GM21717 (cell line): ENCODE data around the gene TNFRSF1B.
A peak's percentile ranks its signal among the peaks of the same experiment; 100 is the strongest.
"Not testable (repeated sequence)": the region's sequence is repeated elsewhere in the genome, so short reads cannot be mapped to it uniquely, and the experiment has no call there.

ENCODE experiments used
- ATAC-seq: cut with Tn5 transposase; IDR thresholded peaks from one replicate; pipeline ENCODE4 v1.9.1; 2021; ENCODE audit warnings: mild to moderate bottlenecking, moderate library complexity; ENCODE audit not compliant: unreplicated experiment

TNFRSF1B gene

DNA sequence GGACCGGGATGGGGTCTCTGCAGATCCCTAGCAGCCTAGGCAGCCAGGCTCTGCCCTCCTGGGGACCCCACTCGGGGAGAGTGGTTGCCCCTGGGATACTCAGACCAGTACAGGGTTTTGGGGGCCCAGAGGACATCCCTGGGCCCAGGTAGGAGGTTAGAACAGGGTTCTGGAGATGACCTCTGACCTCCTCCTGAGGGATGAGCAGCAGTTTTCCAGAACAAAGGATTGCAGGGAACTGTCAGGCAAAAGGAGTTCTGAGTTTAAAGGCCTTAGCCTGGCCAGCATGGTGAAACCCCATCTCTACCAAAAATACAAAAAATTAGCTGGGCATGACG is 42.7 kb downstream of the TNFRSF1B start:
- no peak for ATAC-seq

DNA sequence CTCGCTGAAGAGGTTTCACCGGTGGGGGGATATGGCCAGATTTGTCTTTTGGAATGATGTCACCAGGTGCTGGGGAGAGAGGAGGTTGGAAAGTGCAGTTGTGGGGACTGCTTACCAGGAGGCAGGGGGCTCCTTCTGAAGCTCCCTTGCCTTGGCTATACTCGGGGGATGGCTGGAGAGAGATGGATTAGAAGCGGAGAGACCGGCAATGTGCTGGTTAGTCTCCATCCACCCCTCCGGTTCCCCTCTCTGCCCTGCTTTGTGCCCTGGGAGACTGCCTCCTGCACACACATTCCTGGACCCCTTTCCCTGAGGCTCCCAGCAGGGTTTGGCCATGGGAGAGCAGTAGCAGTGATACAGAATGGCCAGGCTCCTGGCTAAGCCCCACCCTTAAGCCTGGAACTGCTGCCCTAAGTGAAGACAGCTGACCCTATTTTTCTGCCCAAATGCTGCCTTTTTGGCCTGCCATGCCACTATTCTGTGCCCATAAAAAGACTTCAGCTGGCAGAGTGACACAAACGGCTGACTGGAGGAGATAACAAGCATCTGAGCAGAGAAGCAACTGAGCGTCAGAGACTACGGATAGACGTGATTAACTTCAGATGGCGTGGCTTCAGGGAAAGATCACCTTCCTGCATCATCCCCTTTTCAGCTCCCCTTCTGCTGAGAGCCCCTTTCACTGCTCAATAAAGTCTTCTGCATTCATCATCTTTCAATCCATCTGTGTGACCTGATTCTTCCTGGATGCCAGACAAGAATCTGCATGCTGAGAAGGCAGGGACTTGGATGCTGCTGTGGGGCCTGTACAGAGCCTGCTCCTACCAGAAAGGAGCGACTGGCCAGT is 48.5 kb downstream of the TNFRSF1B start:
- no peak for ATAC-seq

DNA sequence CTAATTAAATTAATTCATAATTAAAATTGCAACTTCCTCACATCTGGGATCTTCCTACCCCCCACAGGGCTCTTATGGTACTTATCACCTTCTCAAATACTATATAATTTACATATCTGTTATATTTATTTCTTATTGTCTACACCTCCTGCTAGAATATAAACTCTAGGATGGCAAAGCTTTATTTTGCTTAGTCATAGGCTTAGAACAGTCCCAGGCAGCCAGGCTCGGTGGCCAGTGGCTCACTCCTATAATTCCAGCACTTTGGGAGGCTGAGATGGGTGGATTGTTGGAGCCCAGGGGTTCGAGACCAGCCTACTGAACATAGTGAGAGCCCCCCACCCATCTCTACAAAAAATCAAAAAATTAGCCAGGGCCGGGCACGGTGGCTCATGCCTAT is 53.0 kb downstream of the TNFRSF1B start:
- ATAC-seq: no peak

DNA sequence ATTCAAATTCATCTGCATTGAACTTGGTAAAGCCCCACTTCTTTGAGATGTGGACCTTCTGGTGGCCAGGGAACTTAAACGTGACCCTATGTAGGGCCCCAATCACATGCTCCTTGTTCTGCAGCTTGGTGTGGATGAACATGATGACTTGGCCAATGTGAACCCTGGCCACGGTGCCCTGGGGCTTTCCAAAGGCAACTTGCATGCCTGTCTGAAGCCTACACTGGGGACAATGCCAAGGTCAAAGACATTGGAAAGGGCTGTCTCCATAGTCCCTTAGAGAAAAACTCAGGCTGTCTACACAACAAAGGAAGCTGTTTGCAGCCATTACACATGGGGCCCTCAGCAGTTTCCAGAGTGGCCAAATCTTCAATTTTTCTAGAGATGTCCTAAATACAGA is 54.1 kb downstream of the TNFRSF1B start:
- no peak for ATAC-seq

DNA sequence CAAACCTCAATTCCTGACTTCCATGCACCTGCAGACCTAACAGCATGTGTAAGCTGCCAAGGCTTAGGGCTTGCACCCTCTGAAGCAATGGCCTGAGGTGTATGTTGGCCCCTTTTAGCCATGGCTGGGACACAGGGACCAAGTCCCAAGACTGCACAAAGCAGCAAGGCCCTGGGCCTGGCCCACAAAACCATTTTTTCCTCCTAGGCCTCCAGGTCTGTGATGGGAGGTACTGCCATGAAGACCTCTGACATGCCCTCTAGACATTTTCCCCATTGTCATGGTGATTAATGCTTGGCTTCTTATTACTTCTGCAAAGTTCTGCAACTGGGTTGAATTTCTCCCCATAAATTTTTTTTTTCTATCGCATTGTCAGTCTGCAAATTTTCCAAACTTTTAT is 55.9 kb downstream of the TNFRSF1B start:
- not testable (repeated sequence) for ATAC-seq

DNA sequence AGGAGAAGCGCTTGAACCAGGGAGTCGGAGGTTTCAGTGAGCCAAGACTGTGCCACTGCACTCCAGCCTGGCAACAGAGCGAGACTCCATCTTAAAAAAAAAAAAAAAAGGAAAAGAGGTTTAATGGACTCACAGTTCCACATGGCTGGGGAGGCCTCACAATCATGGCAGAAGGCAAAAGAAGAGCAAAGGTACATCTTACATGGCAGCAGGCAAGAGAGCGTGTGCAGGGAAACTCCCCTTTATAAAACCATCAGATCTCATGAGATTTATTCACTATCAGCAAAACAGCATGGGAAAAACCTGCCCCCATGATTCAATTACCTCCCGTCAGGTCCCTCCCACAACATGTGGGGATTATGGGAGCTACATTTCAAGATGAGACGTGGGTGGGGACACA is 57.3 kb downstream of the TNFRSF1B start:
- not testable (repeated sequence) for ATAC-seq

DNA sequence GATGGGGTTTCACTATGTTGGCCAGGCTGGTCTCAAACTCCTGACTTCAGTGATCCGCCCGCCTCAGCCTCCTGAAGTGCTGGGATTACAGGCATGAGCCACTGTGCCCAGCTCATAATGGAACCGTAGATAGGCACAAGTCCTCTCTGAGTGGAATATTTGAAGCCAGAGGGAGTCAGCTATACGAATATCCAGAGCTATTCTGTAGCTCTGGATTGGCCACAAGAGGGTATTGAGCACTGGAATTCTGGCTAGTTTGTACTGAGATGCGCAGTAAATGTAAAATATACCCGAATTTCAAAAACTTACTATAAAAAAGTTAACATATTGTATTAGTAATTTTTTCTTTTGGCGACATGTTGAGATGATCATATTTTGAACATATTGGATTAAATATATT is 62.2 kb downstream of the TNFRSF1B start:
- ATAC-seq: no peak

DNA sequence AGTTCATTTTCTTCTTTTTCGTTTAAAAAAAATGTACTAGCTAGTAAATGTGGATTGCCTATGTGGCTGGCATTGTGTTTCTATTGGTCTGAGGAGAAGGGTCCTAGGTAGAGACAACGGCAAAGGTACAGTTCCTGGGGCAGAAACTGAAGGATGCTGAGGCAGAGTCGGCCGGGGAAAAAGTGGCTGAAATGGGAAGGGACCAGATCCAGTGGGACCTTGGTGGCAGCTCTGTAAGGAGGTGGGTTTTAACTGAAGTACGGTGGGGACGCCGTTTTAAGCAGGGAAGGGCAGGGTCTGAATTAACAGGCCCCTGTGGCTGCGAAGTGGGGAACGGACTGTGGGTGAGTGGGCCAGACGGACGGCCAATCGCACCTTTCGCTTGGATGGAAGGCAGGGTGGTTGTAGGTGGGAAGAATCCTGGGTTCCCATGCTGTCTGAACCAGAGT is 62.6 kb downstream of the TNFRSF1B start:
- no peak for ATAC-seq

DNA sequence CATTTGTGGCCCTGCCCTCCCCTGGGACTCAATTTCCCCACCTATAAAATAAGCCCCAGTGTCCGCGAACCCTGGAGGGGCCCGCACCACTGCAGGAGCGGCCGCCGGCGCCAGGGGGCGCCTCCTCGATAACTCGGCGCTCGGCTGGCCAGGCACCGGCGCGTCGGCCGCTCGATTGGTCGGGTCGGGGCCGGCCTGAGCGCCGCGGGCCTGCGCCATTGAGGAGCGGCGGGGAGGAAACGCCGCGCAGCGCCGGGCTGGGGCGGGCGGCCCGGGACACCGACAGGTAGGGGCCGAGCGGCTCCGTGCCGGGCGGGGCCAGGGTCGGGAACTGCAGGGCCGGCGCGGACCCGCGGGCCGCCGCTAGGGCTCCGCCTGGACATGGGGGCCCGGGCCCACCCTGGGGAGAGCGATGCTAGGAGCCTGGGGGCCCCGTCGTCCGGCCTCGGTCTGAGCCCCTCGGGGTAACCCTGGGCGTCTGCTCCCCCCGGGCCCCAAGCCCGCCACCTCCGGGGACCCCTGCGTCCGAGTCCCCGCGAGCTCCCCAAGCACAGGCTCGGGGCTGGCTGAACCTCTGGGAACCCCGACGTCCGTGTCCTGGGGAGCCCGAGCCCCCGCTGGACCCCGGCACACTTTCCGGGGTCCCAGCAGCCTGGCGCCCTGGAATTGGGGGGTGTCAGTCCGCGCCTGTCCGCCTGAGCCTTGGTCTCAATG is 63.2 kb downstream of the TNFRSF1B start, which contains the start of gene VPS13D:
Gene VPS13D, plus strand, starts transcription at position 196 of the 714 bp plus-strand sequence. CDS start 4,237 bp downstream, outside the sequence.
- ATAC-seq: peak; percentile 69

DNA sequence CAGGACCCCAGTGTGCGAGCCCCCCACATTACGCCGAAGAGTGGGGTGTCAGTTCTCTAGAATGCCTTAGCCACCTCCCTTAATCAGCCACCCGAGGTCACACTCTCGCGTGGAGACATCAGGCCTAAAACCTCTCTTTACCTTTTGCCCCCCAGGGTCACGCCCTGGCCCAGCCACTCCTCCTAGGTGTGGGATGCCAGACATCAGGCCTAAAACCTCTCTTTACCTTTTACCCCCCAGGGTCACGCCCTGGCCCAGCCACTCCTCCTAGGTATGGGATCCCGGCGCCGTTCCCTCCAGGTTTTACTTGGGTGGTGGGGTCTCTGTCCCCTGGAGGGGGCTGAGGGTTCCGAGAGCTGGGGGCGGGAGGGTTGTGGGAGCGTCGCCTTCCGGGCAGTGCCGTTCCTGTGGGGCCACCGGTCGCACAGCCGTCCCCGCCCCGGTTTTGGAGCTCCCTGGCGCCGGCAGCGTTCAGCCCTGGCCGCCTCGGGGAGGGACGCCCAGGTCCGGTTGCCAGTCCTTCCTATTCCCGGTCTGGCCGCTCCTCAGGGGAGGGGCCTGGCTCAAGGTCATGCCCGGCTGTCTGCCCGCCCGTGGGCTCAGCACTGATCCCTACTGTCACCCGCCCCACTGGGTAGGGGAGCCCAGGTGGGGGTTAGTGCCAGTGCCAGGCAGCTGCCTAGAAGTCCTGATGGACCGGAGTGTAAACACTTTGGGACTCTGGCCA is 63.9 kb downstream of the TNFRSF1B start:
- ATAC-seq: peak; percentile 30

DNA sequence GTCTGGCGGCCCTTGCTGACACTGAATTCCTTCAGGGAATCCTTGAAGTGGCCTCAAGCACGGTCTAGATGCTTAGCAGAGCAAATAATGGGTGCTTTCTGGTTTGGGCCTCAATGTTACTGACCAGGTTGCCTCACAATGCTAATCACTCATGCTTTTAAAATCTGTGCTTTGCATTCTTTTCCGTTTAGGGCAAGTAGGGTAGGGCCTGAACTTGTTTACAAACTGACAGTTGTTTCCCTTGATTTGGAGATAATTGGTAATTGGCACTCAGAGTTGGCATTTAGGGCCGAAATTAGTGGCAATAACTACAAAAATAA is 64.4 kb downstream of the TNFRSF1B start:
- ATAC-seq: no peak

DNA sequence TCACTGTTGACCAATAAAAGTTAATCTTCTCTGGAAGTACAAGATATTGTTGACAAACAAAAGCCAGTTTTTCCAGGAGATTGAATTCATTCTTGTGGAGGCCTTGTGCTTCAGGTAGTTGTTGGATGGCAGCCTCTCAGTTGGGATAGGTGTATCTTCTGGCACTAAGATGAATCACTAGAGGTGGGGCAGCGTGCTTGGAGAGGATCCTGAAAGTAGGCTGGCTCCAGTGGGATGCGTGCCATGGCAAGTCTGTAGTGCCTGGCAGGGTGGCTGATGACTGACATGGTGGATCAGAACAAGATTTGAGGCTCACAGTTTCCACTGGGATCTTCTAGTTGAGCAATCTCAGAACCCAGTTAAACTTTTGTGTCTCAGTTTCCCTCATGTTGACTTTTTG is 65.4 kb downstream of the TNFRSF1B start:
- ATAC-seq: no peak

DNA sequence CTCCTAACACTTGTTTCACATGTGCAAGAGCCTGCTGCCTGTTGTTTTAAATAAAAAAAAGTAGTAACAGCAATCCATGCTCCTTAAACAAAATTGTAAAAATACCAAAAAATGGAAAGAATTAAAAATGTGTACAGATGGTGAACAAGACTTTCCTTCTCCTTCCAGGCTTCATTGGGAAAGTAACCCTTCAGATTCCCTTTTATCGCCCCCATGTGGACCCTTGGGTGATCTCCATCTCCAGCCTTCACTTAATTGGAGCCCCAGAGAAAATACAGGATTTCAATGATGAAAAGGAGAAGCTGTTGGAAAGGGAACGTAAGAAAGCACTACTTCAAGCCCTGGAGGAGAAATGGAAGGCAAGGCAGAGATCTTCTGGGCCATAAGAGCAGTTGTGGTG is 77.3 kb downstream of the TNFRSF1B start:
- no peak for ATAC-seq

DNA sequence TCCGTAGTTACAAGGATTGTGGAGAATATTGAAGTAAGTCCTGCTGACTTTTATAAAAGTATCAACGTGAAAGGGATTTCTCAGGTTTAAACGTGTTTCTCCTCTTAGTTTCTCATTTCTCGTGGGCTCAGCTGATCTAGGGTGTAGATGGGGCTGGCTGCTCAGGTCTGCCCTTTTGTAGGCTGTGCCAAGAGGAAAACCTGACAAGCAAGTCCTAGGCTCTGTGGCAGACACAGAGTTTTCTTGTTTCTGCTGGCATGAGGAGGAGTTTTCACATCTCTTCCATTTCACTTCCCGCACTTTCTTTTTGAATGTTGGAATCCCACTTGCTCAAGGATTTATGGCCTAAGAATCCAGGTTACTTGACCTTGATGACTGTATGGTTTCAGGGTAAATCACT is 77.8 kb downstream of the TNFRSF1B start:
- no peak for ATAC-seq

DNA sequence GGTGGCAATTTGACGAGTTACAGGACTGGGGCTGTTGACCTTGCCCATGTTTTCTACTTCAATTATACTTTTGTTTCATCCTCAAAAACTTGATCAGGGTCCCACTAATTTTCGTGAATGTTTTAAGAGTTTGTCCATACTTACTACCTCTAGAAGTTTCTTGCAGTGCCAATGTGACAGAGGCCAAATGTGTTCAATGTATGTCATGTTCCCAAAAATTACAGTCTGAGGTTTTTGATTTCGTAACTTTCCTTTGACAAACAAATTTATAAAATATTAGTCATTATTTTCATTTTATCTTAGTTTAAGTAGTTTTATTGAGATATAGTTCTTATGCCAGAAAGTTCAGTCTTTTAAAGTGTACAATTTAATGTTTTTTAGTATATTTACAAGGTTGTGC is 78.3 kb downstream of the TNFRSF1B start:
- no peak for ATAC-seq

DNA sequence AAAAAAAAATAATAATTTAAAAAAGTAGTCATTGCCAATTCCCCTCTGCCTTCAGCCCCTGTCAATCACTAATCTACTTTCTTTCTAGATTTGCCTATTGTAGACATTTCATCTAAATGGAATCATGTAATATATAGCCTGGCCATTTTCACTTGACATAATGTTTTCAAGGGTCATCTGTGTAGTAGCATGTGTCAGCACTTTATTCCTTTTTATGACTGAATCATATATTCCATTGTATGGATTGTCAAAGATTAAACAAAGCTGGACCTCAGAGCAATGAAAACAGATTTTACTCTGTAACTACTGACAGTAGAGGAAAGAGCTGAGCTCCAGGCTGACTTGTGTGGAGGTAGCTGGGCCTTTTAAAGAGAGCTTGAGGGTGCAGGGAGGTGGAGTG is 78.9 kb downstream of the TNFRSF1B start:
- ATAC-seq: no peak

DNA sequence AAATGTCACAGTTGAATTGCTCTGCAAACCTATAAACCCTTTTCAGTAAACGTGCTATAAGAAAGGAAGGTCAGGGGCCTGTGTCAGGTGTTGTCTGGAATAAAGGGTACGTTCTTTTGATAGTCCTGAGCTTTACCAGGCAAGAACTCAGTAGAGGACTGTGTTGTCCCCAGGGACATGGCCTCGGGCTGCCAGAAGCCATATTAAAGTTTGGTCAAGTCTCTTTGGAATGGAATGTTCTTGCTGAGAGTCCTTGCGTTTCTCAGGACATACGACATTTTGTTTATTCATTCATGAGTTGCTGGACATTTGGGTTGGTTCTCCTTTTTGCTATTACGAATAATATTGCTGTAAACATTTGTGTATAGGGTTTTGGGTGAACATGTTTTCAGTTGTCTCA is 79.8 kb downstream of the TNFRSF1B start:
- no peak for ATAC-seq

DNA sequence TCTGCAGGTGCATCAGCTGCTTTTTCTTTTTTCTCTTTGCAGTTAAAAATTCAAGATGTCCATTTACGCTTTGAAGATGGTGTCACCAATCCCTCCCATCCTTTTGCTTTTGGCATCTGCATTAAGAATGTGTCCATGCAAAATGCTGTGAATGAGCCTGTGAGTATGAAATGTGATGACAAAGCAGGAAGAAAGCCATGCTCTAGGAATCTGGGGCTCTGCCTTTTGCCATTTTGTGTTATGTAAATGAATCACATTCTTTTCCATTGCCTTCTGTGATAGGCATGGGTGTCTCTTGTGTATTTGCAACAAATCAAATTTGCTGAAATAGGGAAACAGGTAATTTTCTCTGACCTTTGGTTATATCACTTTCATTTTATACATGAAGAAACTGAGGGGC is 82.4 kb downstream of the TNFRSF1B start:
- no peak for ATAC-seq

DNA sequence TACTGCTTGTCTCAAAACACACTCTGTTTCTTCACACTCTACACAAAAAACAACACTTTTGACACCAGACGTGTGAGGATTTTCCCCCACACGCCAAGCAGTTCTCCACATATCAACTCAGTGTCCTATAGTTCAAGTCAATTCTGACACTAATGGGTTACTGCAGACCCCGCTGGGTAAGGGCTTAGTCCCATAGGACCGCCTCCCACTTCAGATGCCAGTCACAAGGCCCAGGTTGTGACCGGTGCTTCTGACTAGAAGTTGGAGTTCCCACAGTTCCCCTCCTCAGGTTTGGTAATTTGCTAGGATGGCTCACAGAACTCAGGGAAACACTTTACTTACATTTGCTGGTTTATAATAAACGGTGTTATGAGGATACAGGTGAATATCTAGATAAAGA is 83.0 kb downstream of the TNFRSF1B start:
- no peak for ATAC-seq

DNA sequence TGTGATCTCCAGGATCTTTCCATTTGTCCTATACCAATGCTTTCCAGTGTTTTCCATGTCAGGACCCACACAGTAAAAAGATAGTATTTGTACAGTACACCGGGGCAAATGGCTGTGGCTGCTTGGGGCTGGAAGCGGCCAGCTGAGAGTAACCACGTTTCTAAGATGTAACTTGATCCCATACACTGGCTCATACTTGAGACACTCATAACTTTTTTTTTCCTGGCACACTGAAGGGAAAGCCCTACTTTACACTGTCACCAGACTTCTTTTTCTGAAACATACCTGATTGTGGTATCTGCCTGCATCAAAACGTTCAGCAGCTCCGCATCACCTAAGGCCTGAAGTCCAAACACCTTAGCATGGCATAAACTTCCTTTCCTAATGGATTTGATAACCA is 84.7 kb downstream of the TNFRSF1B start:
- ATAC-seq: no peak

DNA sequence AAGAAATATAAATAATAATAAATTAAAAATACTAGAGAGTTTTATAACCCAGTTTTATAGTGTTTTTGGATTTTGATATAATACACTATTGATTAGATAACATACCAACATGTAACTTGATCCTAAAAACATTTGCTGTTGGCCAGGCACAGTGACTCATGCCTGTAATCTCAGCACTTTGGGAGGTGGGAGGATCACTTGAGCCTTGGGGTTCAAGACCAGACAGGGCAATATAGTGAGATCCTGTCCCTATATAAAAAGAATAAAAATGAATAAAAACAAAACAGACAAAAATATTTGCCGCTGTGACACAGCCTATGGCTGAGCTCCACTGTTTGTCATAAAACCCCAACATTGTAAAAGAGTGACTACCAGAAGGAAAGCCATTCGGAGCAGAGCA is 89.1 kb downstream of the TNFRSF1B start:
- ATAC-seq: no peak

DNA sequence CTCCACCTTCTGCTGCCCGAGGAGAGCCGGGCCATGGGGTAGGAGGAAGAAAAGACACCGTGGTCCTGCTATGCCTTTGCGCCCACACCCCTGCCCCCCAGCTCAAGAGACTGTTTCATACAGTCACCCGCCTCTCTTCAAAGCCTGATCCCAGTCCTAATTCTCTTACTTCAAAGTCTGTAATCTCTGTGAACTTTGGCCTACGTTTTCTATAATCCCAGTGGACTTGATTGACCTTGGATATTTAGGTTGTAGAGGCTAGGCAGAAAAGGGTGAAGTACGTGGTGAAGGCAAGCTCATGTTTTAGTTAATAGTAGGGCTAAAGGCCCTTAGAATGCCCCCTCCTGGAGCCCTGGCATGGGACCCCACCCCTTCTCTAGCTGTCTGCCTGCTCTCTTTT is 91.5 kb downstream of the TNFRSF1B start:
- ATAC-seq: no peak
